Activated CD8-positive, alpha-beta memory T cell treated with anti-CD3 and anti-CD28 coated beads, Interleukin-2, amount 50 U/mL, for 1 hour (primary cell): ENCODE data around the gene EFS.

Experiments used
- DNase-seq: peaks from one replicate; pipeline ENCODE4 v3.0.0-alpha.2; 2020; ENCODE audit errors: extremely low read depth

EFS gene

GRCh38 chr14:23358042-23358441 lies 6.9 kb downstream of the EFS start:
- DNase-seq: no peak

GRCh38 chr14:23357261-23357660 lies 7.7 kb downstream of the EFS start:
- no peak for DNase-seq

GRCh38 chr14:23356662-23357061 lies 8.3 kb downstream of the EFS start:
- DNase-seq: no peak

DNA sequence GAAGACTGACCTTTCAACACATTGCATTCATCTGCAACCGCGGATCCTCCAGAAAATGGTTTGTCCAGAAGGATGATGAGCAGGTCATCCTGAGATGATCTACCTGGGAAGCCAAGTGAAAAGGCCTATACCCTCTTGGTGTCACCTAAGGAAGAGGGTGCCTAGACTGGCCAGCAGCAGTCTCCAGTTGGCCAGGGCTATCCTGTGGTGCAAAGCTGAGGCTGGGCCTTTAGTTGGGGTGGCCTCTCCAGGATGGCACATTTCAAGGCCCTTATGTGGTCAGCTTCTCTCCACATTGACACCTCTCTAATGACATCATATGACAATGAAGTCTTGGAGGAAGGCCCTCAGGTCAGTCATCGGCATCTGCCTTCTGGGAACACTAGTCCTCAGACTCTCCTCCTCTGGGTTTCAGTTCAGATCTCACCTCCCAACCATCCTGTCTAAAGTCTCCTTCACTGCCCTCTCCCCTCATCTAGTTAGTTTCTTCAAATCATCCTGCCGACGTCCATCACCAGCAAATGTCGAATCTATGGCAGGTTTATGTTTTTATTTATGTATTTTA lies 9.0 kb downstream of the EFS start:
- DNase-seq: no peak

DNA sequence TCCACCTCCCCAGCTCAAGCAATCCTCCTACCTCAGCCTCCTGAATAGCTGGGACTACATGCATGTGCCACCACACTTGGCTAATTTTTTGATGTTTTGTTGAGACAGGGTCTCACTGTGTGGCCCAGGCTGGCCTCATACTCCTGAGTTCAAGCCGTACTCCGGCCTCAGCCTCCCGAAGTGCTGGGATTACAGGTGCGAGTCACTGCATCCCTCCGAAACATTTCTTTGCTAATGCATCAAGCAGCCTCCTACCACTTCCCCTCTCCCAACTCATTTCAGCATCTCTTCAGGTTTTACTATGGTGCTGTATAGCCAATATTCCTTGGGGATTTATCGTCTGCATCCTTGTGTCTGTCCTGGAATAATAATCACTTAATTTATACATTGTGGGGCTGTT lies 10.0 kb downstream of the EFS start:
- no peak for DNase-seq

- no peak for DNase-seq
Measured at GRCh38 chr14:23353433-23353780, 11.6 kb downstream of the EFS start.

- DNase-seq: peak; percentile 30
Measured at GRCh38 chr14:23352506-23353432, 12.2 kb downstream of the EFS start, which contains the start of gene SLC22A17. TSS of gene SLC22A17 (minus strand) at chr14:23352887.

- no peak for DNase-seq
Measured at GRCh38 chr14:23351681-23352505, 13.1 kb downstream of the EFS start.

DNA sequence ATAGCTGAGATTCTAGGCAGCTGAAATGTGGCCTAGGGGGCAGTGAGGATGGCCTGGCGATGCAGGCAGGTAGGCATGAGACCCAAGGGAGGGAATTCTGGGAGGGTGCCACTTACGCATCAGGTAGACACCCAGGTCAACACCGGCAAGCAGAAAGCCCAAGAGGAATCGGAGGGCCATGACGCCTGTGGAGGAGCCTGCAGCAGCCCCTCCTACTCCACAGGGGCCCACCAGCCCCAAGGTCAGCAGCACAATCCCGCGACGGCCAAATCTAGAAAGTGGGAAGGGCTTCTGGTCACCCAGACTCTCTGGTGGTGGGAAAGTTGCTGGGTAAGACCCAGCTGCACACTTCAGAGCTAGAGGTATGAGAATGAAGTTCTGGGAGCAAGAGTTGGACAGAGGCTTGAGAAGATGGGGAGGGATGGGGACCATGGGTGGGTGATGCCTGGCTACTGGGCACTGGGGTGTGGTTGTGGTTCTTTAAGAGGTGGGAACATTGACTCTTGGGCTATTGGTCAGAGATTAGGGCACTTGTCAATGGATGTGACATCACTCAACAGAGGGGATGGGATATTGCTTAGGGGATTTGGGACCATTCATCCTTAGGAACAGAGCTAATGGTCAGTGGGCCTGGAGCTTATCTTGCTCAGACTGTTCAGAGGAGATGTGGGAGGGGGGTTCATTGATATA lies 15.7 kb downstream of the EFS start:
- no peak for DNase-seq

DNA sequence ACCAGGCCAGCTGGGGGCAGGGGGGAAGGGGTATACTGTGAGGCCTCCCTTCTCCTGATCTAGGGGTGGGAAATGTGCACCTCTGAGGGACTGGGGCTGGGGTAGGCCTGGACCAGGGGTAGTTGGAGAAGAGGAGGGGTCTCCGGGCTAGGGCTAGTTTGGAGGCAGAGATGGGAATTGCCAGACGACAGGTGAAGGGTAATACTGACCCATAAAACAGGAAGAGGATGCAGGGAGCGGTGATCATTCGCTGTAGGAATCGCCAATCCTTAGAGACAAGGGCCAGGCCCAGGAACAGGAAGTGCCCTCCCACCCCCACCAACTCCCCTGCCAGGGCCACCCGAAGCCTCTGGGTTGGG lies 16.7 kb downstream of the EFS start:
- DNase-seq: no peak

- DNase-seq: no peak
Measured at GRCh38 chr14:23347406-23348296, 17.3 kb downstream of the EFS start.

GRCh38 chr14:23346693-23347405 lies 18.1 kb downstream of the EFS start:
- DNase-seq: no peak

- DNase-seq: no peak
Measured at GRCh38 chr14:23345987-23346692, 18.8 kb downstream of the EFS start.

DNA sequence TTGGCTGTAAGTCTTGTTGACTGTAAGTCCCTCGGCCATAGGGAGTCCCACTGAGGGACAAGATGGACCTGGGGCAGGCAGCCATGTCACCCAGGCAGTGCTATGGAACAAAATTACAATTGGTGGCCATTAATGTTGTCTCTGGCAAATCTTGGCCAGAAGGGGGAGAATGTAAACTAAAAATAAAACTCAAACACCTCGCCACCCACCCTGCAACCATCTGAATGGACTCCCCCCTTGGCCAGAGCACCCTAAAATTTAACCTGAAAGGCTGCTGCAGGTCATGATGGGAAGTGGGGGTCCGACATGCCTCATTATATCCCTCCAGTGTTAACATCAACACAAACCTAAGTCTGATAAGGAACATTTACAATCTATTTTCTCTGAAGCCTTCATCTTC lies 20.5 kb downstream of the EFS start:
- no peak for DNase-seq

- no peak for DNase-seq
Measured at GRCh38 chr14:23339506-23340268, 25.3 kb downstream of the EFS start.

DNA sequence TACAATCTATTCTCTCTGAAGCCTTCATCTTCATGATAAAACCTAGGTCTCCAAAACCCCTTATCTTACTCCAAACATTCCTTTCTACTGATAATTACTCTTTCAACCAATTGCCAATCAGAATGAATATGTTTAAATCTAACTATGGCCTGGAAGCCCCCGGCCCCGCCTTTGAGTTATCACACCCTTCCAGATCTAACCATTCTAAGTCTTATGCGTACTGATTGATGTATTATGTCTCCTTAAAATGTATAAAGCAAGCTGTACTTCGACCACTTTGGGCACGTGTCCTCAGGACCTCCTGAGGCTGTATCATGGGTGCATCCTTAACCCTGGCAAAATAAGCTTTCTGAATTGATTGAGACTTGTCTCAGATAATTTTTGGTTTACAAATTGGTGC lies 29.3 kb downstream of the EFS start:
- DNase-seq: no peak

DNA sequence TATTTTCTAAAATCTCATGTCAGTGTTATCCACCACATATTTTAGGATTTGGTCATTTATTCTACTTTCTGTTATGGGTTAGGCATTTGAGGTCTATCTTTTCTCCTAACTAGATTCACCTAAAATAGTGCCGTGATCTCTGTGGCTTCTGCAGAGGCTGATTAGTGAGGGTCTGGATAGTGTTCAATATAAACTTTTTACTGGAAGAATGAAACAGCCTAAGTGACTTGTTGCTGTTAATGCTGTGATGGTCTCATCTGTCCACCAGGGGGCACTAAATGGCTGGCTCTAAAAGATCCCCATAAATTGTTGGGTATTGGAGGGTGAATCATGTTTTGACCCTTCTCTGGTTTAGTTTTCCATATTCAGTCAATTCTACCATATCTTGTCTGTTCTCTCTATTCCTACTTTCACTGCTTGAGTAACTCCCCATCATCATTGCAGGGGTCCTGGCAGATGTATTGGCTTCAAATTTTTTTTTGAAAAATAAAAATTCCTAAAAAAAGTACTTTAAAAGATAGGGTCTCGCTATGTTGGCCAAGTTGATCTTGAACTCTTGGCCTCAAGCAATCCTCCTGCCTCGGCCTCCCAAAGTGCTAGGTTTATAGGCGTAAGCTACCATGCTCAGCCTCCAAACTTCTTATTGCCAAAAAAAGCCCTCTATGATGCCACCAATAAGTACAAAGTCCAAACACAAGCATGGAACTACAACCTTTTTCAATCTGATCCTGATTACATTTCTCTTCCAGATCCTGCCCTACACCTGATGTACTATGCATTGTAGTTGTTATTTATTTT lies 36.8 kb downstream of the EFS start:
- no peak for DNase-seq
